Heart right ventricle (tissue), 16 donors: Measurements from ENCODE around the gene SCAMP4. TPM values are rescaled to one million over a fixed set of nuclear protein-coding genes. Genes with fewer than 3 reads are reported as not detected.

ENCODE experiments used
- ATAC-seq, 8 donors: fragments of 200-7000 bp; cut with Tn5 transposase; one replicate each; pipeline ENCODE4 v1.9.1; 2020; ENCODE audit warnings: mild to moderate bottlenecking in 8 of 8, moderate library complexity in 8 of 8, moderate number of reproducible peaks in 1 of 8
- DNase-seq, 2 donors: peaks; one replicate each; pipeline ENCODE4 v3.0.0-alpha.2; 2020
- H3K27ac ChIP-seq, 10 donors: fragments of 200-600 bp; sonication (generic) in 2 of 10; one replicate each; pipeline versions ENCODE4 v1.5.0 to v1.8.0; 2020 to 2022; ENCODE audit warnings: mild to moderate bottlenecking in 3 of 10
- H3K27me3 ChIP-seq, 7 donors: fragments of 200-600 bp; one replicate each; pipeline ENCODE4 v1.8.0; 2021 to 2022; ENCODE audit warnings: mild to moderate bottlenecking in 2 of 7
- H3K36me3 ChIP-seq, 9 donors: fragments of 200-600 bp; sonication (generic) in 1 of 9; one replicate each; pipeline versions ENCODE4 v1.5.0 to v1.8.0; 2020 to 2022; ENCODE audit warnings: mild to moderate bottlenecking in 2 of 9
- H3K4me1 ChIP-seq, 9 donors: fragments of 200-600 bp; sonication (generic) in 1 of 9; one replicate each; pipeline versions ENCODE4 v1.5.0 to v1.8.0; 2020 to 2022; ENCODE audit warnings: mild to moderate bottlenecking in 4 of 9
- H3K4me3 ChIP-seq, 10 donors: fragments of 200-600 bp; sonication (generic) in 2 of 10; one replicate each; pipeline versions ENCODE4 v1.5.0 to v1.8.0; 2020 to 2022; ENCODE audit warnings: mild to moderate bottlenecking in 7 of 10, moderate library complexity in 2 of 10
- H3K9me3 ChIP-seq, 11 donors: fragments of 200-600 bp in 10 of 11; sonication (generic) in 2 of 11; one replicate each; pipeline versions ENCODE4 v1.5.0 to v1.8.0; 2013 to 2022; ENCODE audit warnings: mild to moderate bottlenecking in 2 of 11, control low read depth in 1 of 11, moderate library complexity in 1 of 11
- WGBS, 2 donors: extraction: QIAGEN DNeasy Blood & Tissue Kit; methylation state at CpG; one replicate each; pipeline ENCODE4 v1.1.7; 2013; ENCODE audit warnings: inconsistent platforms in 1 of 2; 5-methylcytosine and 5-hydroxymethylcytosine counted together
- intact Hi-C, 10 donors: fragments of 100-400 bp; cut with DNase I; formaldehyde crosslinking; loops; one replicate each; pipeline versions ENCODE4 v1.11.1 to v1.14.2; 2022
- polyA plus RNA-seq, 2 donors: library from polyadenylated mRNA; stranded (reverse); fragments of 200-250 nt; gene quantifications; one replicate each; pipeline ENCODE4 v1.2.3, GENCODE V29; 2013
- total RNA-seq, 10 donors: library from RNA; stranded (reverse); fragmentation: NEBNext Ultra II Directional in 3 of 10; extraction: Animal tissue kit (Norgen Biotek cat#: 25700) in 3 of 10; gene quantifications; one replicate each; pipeline versions ENCODE4 v1.2.1 to v1.2.4, GENCODE V29; 2021 to 2023
- TF ChIP-seq, protein P1 (sequence below), 9 donors: fragments of 200-600 bp; sonication (generic) in 2 of 9; IDR thresholded peaks; one replicate each; pipeline versions ENCODE4 v1.5.0 to v1.8.0; 2021 to 2022; ENCODE audit warnings: antibody characterized with exemption in 9 of 9, mild to moderate bottlenecking in 5 of 9, moderate library complexity in 1 of 9
- donor health status: Arrhythmogenic right ventricular cardiomyopathy.
- donor health status: ischemic (EF 13 %, LVEDD 7.1; RV severe dilation, severe dysfunction).
- donor health status: healthy with polysubstance abuse.
- donor health status: DM: no; HTN: yes; CAD: no.
- donor health status: DM: no; HTN: no; CAD: no.
- donor health status: ischemic (EF 25% LVEDD 6.9; RV normal size, moderate dysfunction).
- donor health status: ischemic (EF 25% LVEDD 5.7; RV mildly dilated, moderate dysfunction).
- donor health status: healthy.
- donor health status: DM: yes; HTN: yes; CAD: no.
- donor health status: Ischemic cardiomyopathy.
- donor health status: ischemic (EF 35%, LVEDD 5.7; RV mildly dilated, moderate dysfunction).
- donor health status: nonischemic (EF 11% LVEDD 7.7; RV severe dilation, severe dysfunction).
- donor health status: DM: yes; HTN: yes; CAD: no.
- donor health status: PGD.
- donor health status: ischemic (EF 29% LVEDD 5.4; RV normal size, mild dysfunction).
- donor health status: nonischemic (EF 23%, LVEDD 6.1; RV moderate dilation, normal function).

SCAMP4 gene
- total and polyA plus RNA-seq, 12 donors, result 11.7 to 24.2 (median 15.8) TPM

DNA sequence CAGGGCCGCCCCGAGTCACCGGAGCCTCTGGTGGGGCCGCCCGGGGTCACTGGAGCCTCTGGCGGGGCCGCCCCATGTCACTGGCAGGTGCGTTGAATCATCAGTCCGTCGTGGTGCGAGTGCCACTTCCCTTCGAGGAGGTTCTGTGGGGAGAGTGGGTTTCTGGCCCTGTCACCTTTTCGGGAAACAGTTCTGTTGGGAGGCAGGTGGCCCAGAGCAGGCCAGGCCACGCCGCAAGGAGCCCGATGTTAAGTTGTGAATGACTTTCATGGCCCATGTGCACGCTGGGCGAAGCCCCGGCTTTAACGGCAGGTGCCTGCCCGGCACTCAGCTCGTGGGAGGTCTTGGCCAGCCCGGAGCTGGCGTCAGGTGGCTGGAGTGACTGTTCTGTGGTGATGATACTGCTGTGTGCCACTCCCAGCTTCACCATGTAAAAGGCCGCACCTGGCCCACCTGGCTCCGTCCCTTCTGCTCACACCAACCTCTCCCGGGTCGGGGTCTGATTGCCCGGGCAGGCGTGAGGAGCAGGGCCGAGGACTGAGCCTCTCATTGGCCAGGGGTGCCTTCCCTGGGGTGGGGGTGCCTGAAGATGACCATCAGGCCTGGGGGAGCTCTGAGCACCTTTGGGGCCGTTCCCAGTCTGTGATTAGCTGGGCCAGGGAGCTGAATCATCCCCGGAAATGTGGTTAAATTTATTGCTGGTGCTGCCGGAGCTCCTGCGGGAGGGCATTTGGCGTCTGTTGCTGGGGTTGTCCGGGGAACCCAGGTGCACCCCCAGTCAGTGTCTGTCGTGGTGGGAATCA is 65.0 kb downstream of the SCAMP4 start:
- Histone ChIP-seq H3K4me3 (no peak overlapping the region), H3K4me1 (no peaks in the 10 kb centered on the region), H3K27ac (no peak overlapping the region), H3K9me3 (no peaks in the 10 kb centered on the region), H3K36me3 (peaks cover 0 to 42% (median 6%) of the 10 kb centered on the region in 9 donors), H3K27me3 (no peaks in the 10 kb centered on the region)
- DNase-seq, result no peak
- intact Hi-C loops, result no loop called here
- 92 to 96% methylated on average over 38 of the region's 38 CpGs for WGBS, 2 donors
- peak in 2 of 8 donors; percentile 12 to 23 for ATAC-seq
- TF ChIP-seq, protein P1, sequence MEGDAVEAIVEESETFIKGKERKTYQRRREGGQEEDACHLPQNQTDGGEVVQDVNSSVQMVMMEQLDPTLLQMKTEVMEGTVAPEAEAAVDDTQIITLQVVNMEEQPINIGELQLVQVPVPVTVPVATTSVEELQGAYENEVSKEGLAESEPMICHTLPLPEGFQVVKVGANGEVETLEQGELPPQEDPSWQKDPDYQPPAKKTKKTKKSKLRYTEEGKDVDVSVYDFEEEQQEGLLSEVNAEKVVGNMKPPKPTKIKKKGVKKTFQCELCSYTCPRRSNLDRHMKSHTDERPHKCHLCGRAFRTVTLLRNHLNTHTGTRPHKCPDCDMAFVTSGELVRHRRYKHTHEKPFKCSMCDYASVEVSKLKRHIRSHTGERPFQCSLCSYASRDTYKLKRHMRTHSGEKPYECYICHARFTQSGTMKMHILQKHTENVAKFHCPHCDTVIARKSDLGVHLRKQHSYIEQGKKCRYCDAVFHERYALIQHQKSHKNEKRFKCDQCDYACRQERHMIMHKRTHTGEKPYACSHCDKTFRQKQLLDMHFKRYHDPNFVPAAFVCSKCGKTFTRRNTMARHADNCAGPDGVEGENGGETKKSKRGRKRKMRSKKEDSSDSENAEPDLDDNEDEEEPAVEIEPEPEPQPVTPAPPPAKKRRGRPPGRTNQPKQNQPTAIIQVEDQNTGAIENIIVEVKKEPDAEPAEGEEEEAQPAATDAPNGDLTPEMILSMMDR (IDR thresholded peaks at IDR 0.05), result no peak

DNA sequence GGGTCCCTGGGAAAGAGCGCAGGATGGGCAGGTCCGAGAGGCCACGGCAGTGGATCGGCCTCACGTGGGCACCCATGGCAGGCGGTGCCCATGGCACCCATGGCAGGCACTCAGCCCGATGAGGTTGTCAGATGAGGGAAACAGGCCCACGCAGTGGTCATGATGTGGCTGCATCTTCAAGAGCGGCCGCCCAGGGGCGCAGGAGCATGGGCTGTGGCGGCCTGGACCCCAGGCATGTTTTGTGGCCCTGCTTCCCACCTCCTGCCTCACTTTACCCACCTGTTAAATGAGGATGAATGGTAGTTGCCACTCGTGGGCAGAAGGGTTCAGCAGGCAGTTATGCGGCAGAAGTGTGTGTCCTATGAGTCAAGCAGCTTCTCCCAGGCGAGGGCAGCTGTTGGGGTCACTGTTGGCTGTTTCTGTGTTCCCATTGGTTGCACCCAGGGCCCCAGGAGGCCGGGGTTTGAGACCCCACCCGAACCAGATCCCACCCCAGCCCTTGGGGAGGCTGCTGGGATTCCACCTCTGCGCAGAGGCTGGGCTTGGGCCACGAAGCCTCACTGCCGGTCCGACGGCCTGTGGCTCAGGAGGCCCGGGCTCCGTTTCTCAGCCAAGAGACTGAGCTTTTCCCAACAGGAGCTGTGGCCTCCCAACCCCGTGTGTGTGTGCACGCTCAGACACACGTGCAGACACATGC is 65.8 kb downstream of the SCAMP4 start:
- H3K27ac ChIP-seq, result no peak overlapping the region
- DNase-seq, result no peak
- TF ChIP-seq, protein P1 (IDR thresholded peaks at IDR 0.05), result no peak
- no peak overlapping the region for H3K4me3 ChIP-seq
- intact Hi-C loops, result no loop called here
- H3K27me3 ChIP-seq, result no peaks in the 10 kb centered on the region
- H3K9me3 ChIP-seq, result no peaks in the 10 kb centered on the region
- H3K36me3 ChIP-seq, result peaks cover 0 to 49% (median 6%) of the 10 kb centered on the region in 9 donors
- H3K4me1 ChIP-seq, result no peaks in the 10 kb centered on the region
- ATAC-seq, result peak in 1 of 8 donors; percentile 7
- WGBS, 2 donors, result 92 to 95% methylated on average over 27 of the region's 27 CpGs

DNA sequence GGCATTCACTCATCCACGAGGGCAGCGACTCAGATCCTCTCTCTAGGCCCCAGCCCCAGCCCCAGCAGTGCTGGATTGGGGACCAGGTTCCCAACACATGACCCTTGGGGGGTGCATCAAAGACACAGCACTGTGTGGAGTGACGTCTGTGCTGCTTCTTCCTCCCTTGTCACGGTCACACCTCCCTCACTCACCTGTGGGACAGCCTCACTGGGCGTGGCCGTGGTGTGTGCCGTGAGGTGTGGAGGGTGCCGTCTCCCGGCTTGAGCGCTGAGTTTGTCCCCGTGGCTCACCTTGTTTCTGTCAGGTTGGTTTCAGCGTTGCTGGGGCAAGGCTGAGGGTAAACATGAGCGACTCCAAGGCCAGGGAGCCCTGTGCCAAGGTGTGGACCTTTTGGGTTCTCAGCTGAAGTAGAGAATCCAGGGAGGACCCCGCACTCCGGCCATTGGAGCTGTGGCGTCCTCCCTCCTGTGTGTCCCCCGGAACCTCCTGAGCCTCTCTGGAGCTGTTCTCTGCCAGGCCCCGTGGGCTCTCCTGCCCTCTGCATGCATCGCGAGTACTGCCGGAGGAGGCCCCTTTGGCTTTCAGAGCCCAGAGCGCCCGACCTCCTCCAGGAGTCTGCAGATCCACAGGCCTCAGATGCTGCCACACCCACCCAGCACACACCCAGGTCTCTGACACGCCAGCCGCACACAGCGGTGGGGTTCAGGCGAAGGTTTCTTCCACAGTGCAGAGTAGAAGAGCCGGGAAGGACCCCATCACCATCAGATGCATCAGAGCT is 69.4 kb downstream of the SCAMP4 start:
- H3K4me1 ChIP-seq, result no peaks in the 10 kb centered on the region
- intact Hi-C loops, result no loop called here
- TF ChIP-seq, protein P1 (IDR thresholded peaks at IDR 0.05), result no peak
- no peaks in the 10 kb centered on the region for H3K9me3 ChIP-seq
- no peak for DNase-seq
- no peak overlapping the region for H3K4me3 ChIP-seq
- no peak overlapping the region for H3K27ac ChIP-seq
- H3K36me3 ChIP-seq, result peaks cover 0 to 69% (median 4%) of the 10 kb centered on the region in 9 donors
- WGBS, 2 donors, result 90 to 92% methylated on average over 28 of the region's 28 CpGs
- H3K27me3 ChIP-seq, result no peaks in the 10 kb centered on the region
- ATAC-seq, result no peak

DNA sequence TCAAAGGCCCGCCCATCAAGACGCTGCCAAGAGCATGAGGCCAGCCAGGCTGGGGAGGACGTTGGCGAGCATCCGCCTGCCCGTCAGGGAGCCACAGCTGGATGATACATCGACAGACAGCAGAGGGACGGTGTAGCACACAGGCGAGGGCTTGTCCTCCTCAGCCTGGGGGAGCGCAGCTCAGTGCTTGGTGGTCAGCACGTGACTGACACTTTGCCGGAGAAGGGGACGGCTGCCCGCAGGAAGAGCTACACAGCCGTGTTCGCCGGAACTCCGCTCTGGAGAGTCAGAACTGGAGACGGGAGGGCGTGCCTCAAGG is 69.9 kb downstream of the SCAMP4 start:
- Histone ChIP-seq H3K27me3 (no peaks in the 10 kb centered on the region), H3K9me3 (no peaks in the 10 kb centered on the region), H3K4me3 (no peak overlapping the region), H3K4me1 (no peaks in the 10 kb centered on the region), H3K27ac (no peak overlapping the region), H3K36me3 (peaks cover 0 to 69% (median 7%) of the 10 kb centered on the region in 9 donors)
- no peak for DNase-seq
- peak in 1 of 8 donors; percentile 7 for ATAC-seq
- TF ChIP-seq, protein P1 (IDR thresholded peaks at IDR 0.05), result no peak
- intact Hi-C loops, result no loop called here
- WGBS, 2 donors, result 85 to 87% methylated on average over 20 of the region's 20 CpGs
